SK-N-SH (cell line): ENCODE results near the gene ZNF33A.

Source experiments
- JUND ChIP-seq: IDR thresholded peaks from 2 replicates; pipeline ENCODE4 v1.4.0; 2012
- MXI1 ChIP-seq: IDR thresholded peaks from 2 replicates; pipeline ENCODE4 v1.6.1; 2012; ENCODE audit warnings: mild to moderate bottlenecking, low read depth, low read length, improper control_type of control experiment
- PBX3 ChIP-seq: IDR thresholded peaks from 2 replicates; pipeline ENCODE4; 2012
- TF ChIP-seq, protein P1 (sequence below): fragments of 200-600 bp; sonication (generic); IDR thresholded peaks from 2 replicates; pipeline ENCODE4 v1.6.1; 2017; ENCODE audit warnings: antibody characterized with exemption, mild to moderate bottlenecking, moderate library complexity
- TF ChIP-seq, protein P2 (sequence below): IDR thresholded peaks from 2 replicates; pipeline ENCODE4 v1.4.0; 2012; ENCODE audit warnings: low read depth, borderline replicate concordance

DNA sequence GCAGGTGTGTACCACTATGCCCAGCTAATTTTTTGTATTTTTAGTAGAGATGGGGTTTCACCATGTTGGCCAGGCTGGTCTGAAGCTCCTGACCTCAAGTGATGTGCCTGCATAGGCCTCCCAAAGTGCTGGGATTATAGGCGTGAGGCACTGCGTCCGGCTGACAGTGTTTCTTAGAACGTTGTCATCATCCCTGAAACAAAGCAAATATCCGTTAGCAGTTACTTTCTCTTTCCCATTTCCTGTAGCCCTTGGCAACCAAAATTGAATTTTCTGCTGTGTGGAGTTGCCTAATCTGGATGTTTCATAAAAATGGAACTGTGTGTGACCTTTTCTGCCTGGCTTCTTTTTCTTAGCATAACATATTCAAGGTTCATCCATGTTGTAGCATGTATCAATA lies 22.4 kb downstream of the ZNF33A start:
- TF ChIP-seq MXI1 (no peak), JUND (no peak), PBX3 (no peak)
- TF ChIP-seq, protein P1, sequence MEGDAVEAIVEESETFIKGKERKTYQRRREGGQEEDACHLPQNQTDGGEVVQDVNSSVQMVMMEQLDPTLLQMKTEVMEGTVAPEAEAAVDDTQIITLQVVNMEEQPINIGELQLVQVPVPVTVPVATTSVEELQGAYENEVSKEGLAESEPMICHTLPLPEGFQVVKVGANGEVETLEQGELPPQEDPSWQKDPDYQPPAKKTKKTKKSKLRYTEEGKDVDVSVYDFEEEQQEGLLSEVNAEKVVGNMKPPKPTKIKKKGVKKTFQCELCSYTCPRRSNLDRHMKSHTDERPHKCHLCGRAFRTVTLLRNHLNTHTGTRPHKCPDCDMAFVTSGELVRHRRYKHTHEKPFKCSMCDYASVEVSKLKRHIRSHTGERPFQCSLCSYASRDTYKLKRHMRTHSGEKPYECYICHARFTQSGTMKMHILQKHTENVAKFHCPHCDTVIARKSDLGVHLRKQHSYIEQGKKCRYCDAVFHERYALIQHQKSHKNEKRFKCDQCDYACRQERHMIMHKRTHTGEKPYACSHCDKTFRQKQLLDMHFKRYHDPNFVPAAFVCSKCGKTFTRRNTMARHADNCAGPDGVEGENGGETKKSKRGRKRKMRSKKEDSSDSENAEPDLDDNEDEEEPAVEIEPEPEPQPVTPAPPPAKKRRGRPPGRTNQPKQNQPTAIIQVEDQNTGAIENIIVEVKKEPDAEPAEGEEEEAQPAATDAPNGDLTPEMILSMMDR = no peak
- TF ChIP-seq, protein P2, sequence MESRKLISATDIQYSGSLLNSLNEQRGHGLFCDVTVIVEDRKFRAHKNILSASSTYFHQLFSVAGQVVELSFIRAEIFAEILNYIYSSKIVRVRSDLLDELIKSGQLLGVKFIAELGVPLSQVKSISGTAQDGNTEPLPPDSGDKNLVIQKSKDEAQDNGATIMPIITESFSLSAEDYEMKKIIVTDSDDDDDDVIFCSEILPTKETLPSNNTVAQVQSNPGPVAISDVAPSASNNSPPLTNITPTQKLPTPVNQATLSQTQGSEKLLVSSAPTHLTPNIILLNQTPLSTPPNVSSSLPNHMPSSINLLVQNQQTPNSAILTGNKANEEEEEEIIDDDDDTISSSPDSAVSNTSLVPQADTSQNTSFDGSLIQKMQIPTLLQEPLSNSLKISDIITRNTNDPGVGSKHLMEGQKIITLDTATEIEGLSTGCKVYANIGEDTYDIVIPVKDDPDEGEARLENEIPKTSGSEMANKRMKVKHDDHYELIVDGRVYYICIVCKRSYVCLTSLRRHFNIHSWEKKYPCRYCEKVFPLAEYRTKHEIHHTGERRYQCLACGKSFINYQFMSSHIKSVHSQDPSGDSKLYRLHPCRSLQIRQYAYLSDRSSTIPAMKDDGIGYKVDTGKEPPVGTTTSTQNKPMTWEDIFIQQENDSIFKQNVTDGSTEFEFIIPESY = no peak
